Transverse colon (tissue), 4 donors: ENCODE measurements around the gene TAF1C. TPM values are rescaled to one million over a fixed set of nuclear protein-coding genes. Genes with fewer than 3 reads are reported as not detected.

Experiments
- DNase-seq: peaks from one replicate; pipeline ENCODE4 v3.0.0-alpha.2; 2019
- H3K27ac ChIP-seq, 4 donors: fragments of 200-600 bp; sonication (generic); 2 replicates each; pipeline ENCODE4 v1.5.1; 2016 to 2018; ENCODE audit warnings: inconsistent platforms in 4 of 4
- H3K27me3 ChIP-seq: fragments of 200-600 bp; sonication (generic); 2 replicates; pipeline ENCODE4 v1.5.1; 2017; ENCODE audit warnings: inconsistent platforms
- H3K36me3 ChIP-seq, 4 donors: fragments of 200-600 bp; sonication (generic); 2 replicates each; pipeline ENCODE4 v1.5.1; 2017 to 2019; ENCODE audit warnings: inconsistent platforms in 4 of 4
- H3K4me1 ChIP-seq, 4 donors: fragments of 200-600 bp; sonication (generic); 2 replicates each; pipeline ENCODE4 v1.5.1; 2017 to 2020; ENCODE audit warnings: inconsistent platforms in 4 of 4
- H3K4me3 ChIP-seq, 4 donors: fragments of 200-600 bp; sonication (generic); 1 replicate in 1 of 4; 2 replicates in 3 of 4; pipeline versions ENCODE4 v1.5.1 to v1.6.1; 2017 to 2019; ENCODE audit warnings: inconsistent platforms in 4 of 4
- H3K9me3 ChIP-seq, 2 donors: fragments of 200-600 bp; sonication (generic); 2 replicates each; pipeline ENCODE4 v1.5.1; 2017 to 2019; ENCODE audit warnings: inconsistent platforms in 2 of 2
- EP300 ChIP-seq: sonication (generic); formaldehyde crosslinking; IDR thresholded peaks from one replicate; pipeline ENCODE4 v1.6.1; 2017; ENCODE audit warnings: antibody characterized with exemption, low read depth
- POLR2A ChIP-seq: fragments of 450-650 bp; IDR thresholded peaks from one replicate; pipeline ENCODE4 v1.6.1; 2016; ENCODE audit warnings: antibody characterized with exemption, mild to moderate bottlenecking, moderate library complexity
- POLR2AphosphoS5 ChIP-seq, 3 donors: sonication (generic); formaldehyde crosslinking; IDR thresholded peaks; one replicate each; pipeline ENCODE4 v1.6.1; 2016; ENCODE audit warnings: antibody characterized with exemption in 3 of 3
- WGBS, 2 donors: methylation state at CpG; one replicate each; pipeline ENCODE4 v1.1.5; 2018; ENCODE audit warnings: low coverage in 1 of 2; 5-methylcytosine and 5-hydroxymethylcytosine counted together
- in situ Hi-C, 4 donors: fragments of 200-750 bp; cut with MboI; loops; one replicate each; pipeline versions ENCODE4 v1.15.0 to v1.15.1; 2017; ENCODE audit warnings: low sequenced_read_pairs in 3 of 4, low pct_ligation_motif_present in 1 of 4, low pct_unique_long_range_greater_than_20kb in 1 of 4
- intact Hi-C: fragments of 100-400 bp; cut with DNase I; formaldehyde crosslinking; loops from one replicate; pipeline ENCODE4 v1.15.1; 2023; ENCODE audit warnings: low total_unique reads
- total RNA-seq, 4 donors: library from RNA; depleted of rRNA; stranded (reverse); fragments of >200 nt; gene quantifications; one replicate each; pipeline ENCODE4 v1.1.0, GENCODE V29; 2016
- TF ChIP-seq, protein P1 (sequence below), 5 experiments: fragments of 200-600 bp in 3 of 5; fragments of 450-650 bp in 2 of 5; sonication (generic) in 3 of 5; IDR thresholded peaks; 1 replicate in 2 of 5; 2 replicates in 3 of 5; pipeline ENCODE4 v1.5.1; 2016 to 2017; ENCODE audit warnings: antibody characterized with exemption in 5 of 5, inconsistent platforms in 3 of 5, mild to moderate bottlenecking in 2 of 5, moderate library complexity in 1 of 5

Gene TAF1C
- total RNA-seq, 4 donors from 2014 or later = 33.3 to 297 (median 54.1) TPM

DNA sequence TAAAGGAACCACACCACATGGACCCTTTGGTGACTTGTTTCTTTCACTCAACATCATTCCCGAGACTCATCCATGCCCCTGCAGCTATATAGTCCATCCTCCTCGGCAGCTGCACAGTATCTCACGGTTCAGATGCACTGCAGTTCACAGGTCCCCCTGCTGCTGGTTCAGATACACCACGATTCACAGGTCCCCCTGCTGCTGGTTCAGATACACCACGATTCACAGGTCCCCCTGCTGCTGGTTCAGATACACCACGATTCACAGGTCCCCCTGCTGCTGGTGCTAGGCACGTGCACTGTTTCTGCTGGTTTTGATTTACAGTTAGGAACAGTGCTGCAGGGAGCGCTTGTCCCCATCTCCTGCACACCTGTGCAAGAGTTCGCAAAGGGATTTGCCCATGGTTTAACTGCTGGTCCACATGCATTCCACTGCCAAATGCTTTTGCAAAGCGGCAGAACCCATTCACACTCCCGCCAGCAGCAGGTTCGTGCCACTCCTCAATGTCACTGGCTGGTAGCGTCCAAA is 45.6 kb downstream of the TAF1C start:
- intact Hi-C loops = no loop called here
- Histone ChIP-seq H3K27ac (no peak overlapping the region), H3K27me3 (no peaks in the 10 kb centered on the region), H3K36me3 (no peaks in the 10 kb centered on the region), H3K4me1 (peaks cover 3 to 14% (median 12%) of the 10 kb centered on the region in 4 donors), H3K9me3 (no peaks in the 10 kb centered on the region), H3K4me3 (no peak overlapping the region)
- no peak for DNase-seq
- 70 to 90% methylated on average over 3 to 13 of the region's 13 CpGs for WGBS, 2 donors
- in situ Hi-C loops = no loop called here
- no peak for TF ChIP-seq EP300
- no peak for TF ChIP-seq POLR2AphosphoS5 (IDR thresholded peaks at IDR 0.05)
- TF ChIP-seq, protein P1, sequence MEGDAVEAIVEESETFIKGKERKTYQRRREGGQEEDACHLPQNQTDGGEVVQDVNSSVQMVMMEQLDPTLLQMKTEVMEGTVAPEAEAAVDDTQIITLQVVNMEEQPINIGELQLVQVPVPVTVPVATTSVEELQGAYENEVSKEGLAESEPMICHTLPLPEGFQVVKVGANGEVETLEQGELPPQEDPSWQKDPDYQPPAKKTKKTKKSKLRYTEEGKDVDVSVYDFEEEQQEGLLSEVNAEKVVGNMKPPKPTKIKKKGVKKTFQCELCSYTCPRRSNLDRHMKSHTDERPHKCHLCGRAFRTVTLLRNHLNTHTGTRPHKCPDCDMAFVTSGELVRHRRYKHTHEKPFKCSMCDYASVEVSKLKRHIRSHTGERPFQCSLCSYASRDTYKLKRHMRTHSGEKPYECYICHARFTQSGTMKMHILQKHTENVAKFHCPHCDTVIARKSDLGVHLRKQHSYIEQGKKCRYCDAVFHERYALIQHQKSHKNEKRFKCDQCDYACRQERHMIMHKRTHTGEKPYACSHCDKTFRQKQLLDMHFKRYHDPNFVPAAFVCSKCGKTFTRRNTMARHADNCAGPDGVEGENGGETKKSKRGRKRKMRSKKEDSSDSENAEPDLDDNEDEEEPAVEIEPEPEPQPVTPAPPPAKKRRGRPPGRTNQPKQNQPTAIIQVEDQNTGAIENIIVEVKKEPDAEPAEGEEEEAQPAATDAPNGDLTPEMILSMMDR (IDR thresholded peaks at IDR 0.05) = no peak
- TF ChIP-seq POLR2A = no peak

DNA sequence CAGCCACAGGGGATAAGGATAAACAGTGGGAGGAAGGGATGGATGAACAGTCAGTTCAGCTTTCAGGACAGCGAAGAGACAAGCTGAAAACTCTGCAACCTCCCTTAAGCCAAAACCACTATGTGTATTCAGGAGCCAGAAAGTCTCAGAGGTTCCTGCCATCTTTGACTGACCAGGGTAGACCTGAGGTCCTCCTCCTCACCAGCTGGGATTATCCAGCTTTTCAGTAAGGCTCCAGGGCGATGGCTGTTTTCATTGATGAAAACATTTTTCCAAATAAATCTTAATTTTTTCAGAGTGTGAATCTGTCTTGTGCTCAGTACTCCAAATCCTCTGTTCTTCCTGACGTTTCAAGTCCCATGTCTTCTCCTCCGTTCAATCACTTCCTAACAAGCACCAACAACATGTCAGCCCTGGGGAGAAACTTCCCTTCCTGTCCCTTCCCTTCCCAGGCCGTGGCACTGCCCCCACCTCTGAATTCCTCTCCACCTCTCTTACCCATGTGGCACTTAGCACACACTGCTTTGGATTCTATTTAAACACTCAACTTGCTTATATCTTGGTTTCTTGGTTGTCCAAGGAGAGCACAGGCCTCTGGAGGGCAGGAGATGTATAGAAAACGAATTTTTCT is 47.1 kb downstream of the TAF1C start:
- Histone ChIP-seq H3K27ac (no peak overlapping the region), H3K27me3 (no peaks in the 10 kb centered on the region), H3K4me3 (no peak overlapping the region), H3K36me3 (no peaks in the 10 kb centered on the region), H3K4me1 (peaks cover 3 to 9% (median 6%) of the 10 kb centered on the region in 4 donors), H3K9me3 (no peaks in the 10 kb centered on the region)
- intact Hi-C loops (no loop called here), in situ Hi-C loops (no loop called here)
- TF ChIP-seq POLR2AphosphoS5 (IDR thresholded peaks at IDR 0.05) (no peak), POLR2A (no peak), EP300 (no peak)
- TF ChIP-seq, protein P1 (IDR thresholded peaks at IDR 0.05) = no peak
- DNase-seq = no peak
- WGBS, 2 donors = 75 to 78% methylated on average over 5 to 6 of the region's 6 CpGs

DNA sequence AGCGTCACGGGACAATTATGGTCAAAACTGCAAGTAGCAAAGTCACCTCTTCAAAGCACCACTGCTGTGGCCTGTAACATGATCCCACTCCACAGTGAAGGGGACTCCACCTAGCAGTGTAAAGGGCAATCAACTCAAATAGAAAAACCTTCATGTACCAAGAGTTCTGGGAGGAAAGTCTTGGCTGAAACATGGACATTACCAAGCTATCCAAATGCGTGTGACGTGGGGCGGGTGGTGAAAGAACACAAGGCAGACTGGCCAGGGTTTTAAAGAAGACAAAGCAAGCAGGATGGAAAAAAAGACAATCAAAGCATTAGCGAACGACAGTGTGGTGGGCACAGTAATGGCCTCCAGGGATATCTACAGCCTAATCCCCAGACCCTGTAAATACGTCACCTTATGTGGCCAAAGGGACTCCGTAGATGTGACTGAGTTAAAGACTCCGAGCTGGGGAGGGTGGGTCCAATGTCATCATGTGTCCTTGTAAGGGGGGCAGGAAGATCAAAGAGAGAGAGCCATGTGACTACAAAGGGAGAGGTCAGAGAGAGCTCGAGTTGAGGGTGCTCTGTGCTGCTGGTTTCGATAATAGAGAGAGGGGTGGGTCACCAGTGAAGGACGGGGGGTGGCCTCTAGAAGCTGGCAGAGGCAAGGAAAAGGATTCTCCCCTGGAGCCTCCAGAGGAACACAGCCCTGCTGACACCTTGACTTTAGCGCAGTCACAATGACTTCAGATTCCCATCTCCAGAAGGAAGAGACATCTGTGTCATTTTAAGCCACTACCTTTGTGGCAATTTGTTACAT is 47.8 kb downstream of the TAF1C start:
- H3K27me3 ChIP-seq = no peaks in the 10 kb centered on the region
- H3K27ac ChIP-seq = no peak overlapping the region
- H3K36me3 ChIP-seq = no peaks in the 10 kb centered on the region
- DNase-seq = no peak
- intact Hi-C loops = no loop called here
- H3K9me3 ChIP-seq = no peaks in the 10 kb centered on the region
- peaks cover 3 to 7% (median 4%) of the 10 kb centered on the region in 4 donors for H3K4me1 ChIP-seq
- in situ Hi-C loops = no loop called here
- no peak overlapping the region for H3K4me3 ChIP-seq
- TF ChIP-seq, protein P1 (IDR thresholded peaks at IDR 0.05) = no peak
- TF ChIP-seq EP300 (no peak), POLR2AphosphoS5 (IDR thresholded peaks at IDR 0.05) (no peak), POLR2A (no peak)
- 77 to 79% methylated on average over 14 of the region's 14 CpGs for WGBS, 2 donors

DNA sequence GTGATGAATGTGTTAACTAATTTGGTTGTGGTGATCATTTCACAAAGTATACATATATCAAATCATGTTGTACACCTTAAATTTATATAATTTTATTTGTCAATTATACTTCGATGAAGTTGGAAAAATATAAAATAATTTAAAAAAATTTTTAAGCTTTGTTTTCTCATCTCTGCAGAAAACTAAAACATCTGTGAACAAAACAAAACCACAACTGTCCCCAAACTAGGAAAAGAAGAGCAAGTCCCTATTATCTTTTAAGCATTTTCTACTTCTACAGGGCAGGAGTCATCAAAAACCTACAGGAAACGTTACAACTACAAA is 48.4 kb downstream of the TAF1C start:
- Histone ChIP-seq H3K4me1 (peaks cover 0 to 1% (median 0%) of the 10 kb centered on the region in 4 donors), H3K9me3 (no peaks in the 10 kb centered on the region), H3K27me3 (no peaks in the 10 kb centered on the region), H3K27ac (no peak overlapping the region), H3K36me3 (no peaks in the 10 kb centered on the region), H3K4me3 (no peak overlapping the region)
- intact Hi-C loops = no loop called here
- DNase-seq = no peak
- in situ Hi-C loops = no loop called here
- 55 to 65% methylated on average over 2 of the region's 2 CpGs for WGBS, 2 donors
- TF ChIP-seq, protein P1 (IDR thresholded peaks at IDR 0.05) = no peak
- no peak for TF ChIP-seq POLR2A
